Endothelial cell of umbilical vein (primary cell): ENCODE results near the gene BAMBI. TPM values are rescaled to one million over a fixed set of nuclear protein-coding genes. Genes with fewer than 3 reads are reported as not detected.

Experiments used
- BruUV-seq: library from RNA; stranded (reverse); fragments of 400-500 nt; replicated peaks from 2 replicates; lab custom pipeline; 2021; lab: Mats Ljungman, UMichigan
- CTCF ChIA-PET: fragments of 300-600, 350-600 bp; sonication (Branson Sonifier 250); formaldehyde crosslinking; loops from one replicate; lab custom pipeline; 2021; ENCODE audit warnings: antibody characterized with exemption, inconsistent platforms; lab: Charles Lee
- POLR2A ChIA-PET: fragments of 300-600, 350-600 bp; sonication (Branson Sonifier 250); formaldehyde crosslinking; loops from one replicate; lab custom pipeline; 2021; ENCODE audit warnings: antibody characterized with exemption, inconsistent platforms; lab: Charles Lee
- DNase-seq: peaks from one replicate; pipeline ENCODE4 v3.0.0-alpha.2; 2011; ENCODE audit warnings: low read depth, low spot score
- FAIRE-seq: peaks from 2 replicates; lab custom pipeline; 2011; peaks lifted over from hg19 to GRCh38; lab: Jason Lieb, UNC
- H2AFZ ChIP-seq: 2 replicates; pipeline ENCODE4 v1.6.0; 2012; ENCODE audit warnings: low read depth, low read length, control low read depth, inconsistent platforms
- H3K27ac ChIP-seq: 2 replicates; pipeline ENCODE4 v1.5.1; 2011; ENCODE audit warnings: low read depth, mild to moderate bottlenecking, control low read depth, low read length, moderate library complexity; ENCODE audit not compliant: insufficient read depth
- H3K27me3 ChIP-seq, 2 experiments: 2 replicates each; pipeline versions ENCODE4 v1.6.0 to v1.6.1; 2011; ENCODE audit warnings: low read length in 2 of 2, mixed read lengths in 1 of 2; ENCODE audit not compliant: control insufficient read depth in 2 of 2, insufficient read depth in 2 of 2
- H3K36me3 ChIP-seq, 2 experiments: 2 replicates in 1 of 2; 3 replicates in 1 of 2; pipeline ENCODE4 v1.5.1; 2011; ENCODE audit warnings: low read length in 2 of 2, mild to moderate bottlenecking in 1 of 2, moderate library complexity in 1 of 2; ENCODE audit not compliant: control insufficient read depth in 2 of 2, insufficient read depth in 2 of 2; ENCODE audit errors: extremely low read depth in 1 of 2
- H3K4me1 ChIP-seq: 3 replicates; pipeline ENCODE4 v1.5.1; 2011; ENCODE audit warnings: mild to moderate bottlenecking, low read length; ENCODE audit not compliant: control insufficient read depth, insufficient read depth; ENCODE audit errors: extremely low read depth
- H3K4me2 ChIP-seq: 2 replicates; pipeline ENCODE4 v1.6.1; 2011; ENCODE audit warnings: low read length, control low read depth, mixed read lengths; ENCODE audit not compliant: insufficient read depth
- H3K4me3 ChIP-seq, 3 experiments: fragments of 200-600 bp in 1 of 3; sonication (generic), shearing (Covaris generic) in 1 of 3; replicated peaks in 1 of 3; 2 replicates each; pipeline ENCODE4 v1.5.1; 2011 to 2016; ENCODE audit warnings: control low read depth in 3 of 3, low read length in 3 of 3, mild to moderate bottlenecking in 2 of 3, inconsistent platforms in 1 of 3, low read depth in 1 of 3, moderate library complexity in 1 of 3; ENCODE audit not compliant: insufficient read depth in 1 of 3
- H3K79me2 ChIP-seq: 2 replicates; pipeline ENCODE4 v1.6.0; 2012; ENCODE audit warnings: low read length, inconsistent platforms; ENCODE audit not compliant: control insufficient read depth, insufficient read depth
- H3K9ac ChIP-seq: replicated peaks from 2 replicates; pipeline ENCODE3; 2011; ENCODE audit warnings: low read length, control low read depth; ENCODE audit not compliant: insufficient read depth; ENCODE audit errors: extremely low read depth
- H3K9me1 ChIP-seq: replicated peaks from 3 replicates; pipeline ENCODE4 v1.6.0; 2011; ENCODE audit warnings: mild to moderate bottlenecking, low read length; ENCODE audit not compliant: control insufficient read depth, insufficient read depth; ENCODE audit errors: extremely low read depth
- H3K9me3 ChIP-seq: replicated peaks from 2 replicates; pipeline ENCODE4 v1.5.1; 2012; ENCODE audit warnings: low read length, inconsistent platforms; ENCODE audit not compliant: control insufficient read depth, insufficient read depth
- H4K20me1 ChIP-seq: replicated peaks from 2 replicates; pipeline ENCODE3; 2011; ENCODE audit warnings: mild to moderate bottlenecking, low read length; ENCODE audit not compliant: control insufficient read depth, insufficient read depth; ENCODE audit errors: extremely low read depth
- CTCF ChIP-seq, 2 donors: IDR thresholded peaks; 1 replicate in 1 of 2; 2 replicates in 1 of 2; pipeline ENCODE4 v1.5.1; 2011; ENCODE audit warnings: low read length in 2 of 2, mild to moderate bottlenecking in 2 of 2, moderate library complexity in 2 of 2, control low read depth in 1 of 2, inconsistent platforms in 1 of 2, low read depth in 1 of 2; ENCODE audit not compliant: insufficient read depth in 1 of 2; ENCODE audit errors: extremely low read depth in 1 of 2
- EZH2 ChIP-seq: IDR thresholded peaks from 2 replicates; pipeline ENCODE4 v1.6.1; 2012; ENCODE audit warnings: borderline replicate concordance, low read depth, mild to moderate bottlenecking, moderate library complexity, low read length, inconsistent platforms; ENCODE audit not compliant: severe bottlenecking
- FOS ChIP-seq: IDR thresholded peaks from 2 replicates; pipeline ENCODE4 v1.6.1; 2011; ENCODE audit warnings: mild to moderate bottlenecking, low read length, moderate library complexity, borderline replicate concordance; ENCODE audit not compliant: insufficient read depth
- GATA2 ChIP-seq: IDR thresholded peaks from 2 replicates; pipeline ENCODE4 v1.7.0; 2011; ENCODE audit warnings: low read depth, mild to moderate bottlenecking, moderate library complexity, mixed read lengths, low read length; ENCODE audit not compliant: insufficient read length, insufficient read depth
- JUN ChIP-seq: IDR thresholded peaks from 2 replicates; pipeline ENCODE4 v1.6.1; 2011; ENCODE audit warnings: borderline replicate concordance, low read depth; ENCODE audit not compliant: insufficient read length, insufficient read depth
- MAX ChIP-seq: IDR thresholded peaks from 2 replicates; pipeline ENCODE4 v1.6.1; 2011; ENCODE audit not compliant: insufficient read depth, insufficient read length
- MYC ChIP-seq: IDR thresholded peaks from one replicate; pipeline ENCODE4 v1.6.1; 2011; ENCODE audit warnings: mild to moderate bottlenecking, low read depth, low read length
- POLR2A ChIP-seq: IDR thresholded peaks from 2 replicates; pipeline ENCODE4 v1.6.1; 2012; ENCODE audit warnings: low read depth, mild to moderate bottlenecking, control low read depth, low read length
- POLR2AphosphoS5 ChIP-seq: IDR thresholded peaks from 2 replicates; pipeline ENCODE4 v1.6.1; 2012; ENCODE audit warnings: low read depth, mild to moderate bottlenecking, control low read depth, low read length, moderate library complexity; ENCODE audit not compliant: insufficient read depth
- dilution Hi-C: fragments of 300-500 bp; cut with MboI; formaldehyde crosslinking; loops from one replicate; pipeline ENCODE4 v1.15.0; 2019; ENCODE audit warnings: low sequenced_read_pairs; ENCODE audit not compliant: extremely low pct_ligation_motif_present
- intact Hi-C: fragments of 100-400 bp; cut with micrococcal nuclease; formaldehyde crosslinking; loops from one replicate; pipeline ENCODE4 v1.10.0; 2022
- polyA plus RNA-seq, 4 experiments: library from polyadenylated mRNA; depleted of rRNA in 3 of 4; stranded (reverse) in 3 of 4; unstranded in 1 of 4; fragments of >200 nt; gene quantifications; 2 replicates each; pipeline versions ENCODE4 v1.2.1 to v1.2.3, GENCODE V29; 2011 to 2012; ENCODE audit warnings: missing spikeins in 1 of 4
- total RNA-seq: library from RNA; stranded (reverse); gene quantifications from 2 replicates; pipeline ENCODE4 v1.2.3, GENCODE V29; 2021

BAMBI gene
- total and polyA plus RNA-seq, 2 donors (not counting 3 experiments of a cell fraction or from before 2014, with no cell fraction given): 3.2 to 4.3 TPM

- no peak for DNase-seq
- Histone ChIP-seq H3K36me3 (no peaks in the 10 kb centered on the region), H3K4me2 (no peak overlapping the region), H3K4me1 (no peaks in the 10 kb centered on the region), H3K4me3 (no peak overlapping the region), H2AFZ (no peak overlapping the region), H4K20me1 (no peaks in the 10 kb centered on the region), H3K27ac (no peak overlapping the region), H3K79me2 (no peaks in the 10 kb centered on the region), H3K9me1 (no peaks in the 10 kb centered on the region), H3K27me3 (no peaks in the 10 kb centered on the region), H3K9me3 (no peaks in the 10 kb centered on the region), H3K9ac (no peak overlapping the region)
- no peak for FAIRE-seq
- POLR2A ChIA-PET: no interaction called here
- BruUV-seq: no TSS peak
- dilution Hi-C loops: no loop called here
- TF ChIP-seq JUN (no peak), FOS (no peak), EZH2 (no peak), POLR2AphosphoS5 (no peak), CTCF (IDR thresholded peaks at IDR 0.05; ENCODE audit: extremely low read depth in 1 of 2, insufficient read depth in 1 of 2, low read depth in 1 of 2, low read length in 2 of 2) (no peak), POLR2A (no peak), MYC (no peak), GATA2 (no peak), MAX (no peak)
- intact Hi-C loops: no loop called here
- CTCF ChIA-PET: interaction anchor here (0.9 kb wide), 2 partner anchors 11 to 25 kb away, joined by 3 read pairs; no protein-coding TSS in a partner anchor
Observed at GRCh38 chr10:28710202-28710886, 33.0 kb downstream of the BAMBI start.
